ENCODE measurements around the gene JAG1. TPM values are rescaled to one million over a fixed set of nuclear protein-coding genes. Genes with fewer than 3 reads are reported as not detected.

The JAG1 gene
- total RNA-seq, 1 donor from 2014 or later, result 58.4 TPM

- no peak overlapping the region for H3K4me3 Mint-ChIP-seq
- H3K36me3 Mint-ChIP-seq, result no peaks in the 10 kb centered on the region
- peaks cover 50% of the 10 kb centered on the region for H3K4me1 Mint-ChIP-seq (ENCODE audit: unreplicated experiment)
- no peak for TF ChIP-seq CTCF (conservative IDR thresholded peaks at IDR 0.05)
- no peak for DNase-seq (ENCODE audit: extremely low spot score, unreplicated experiment)
- H3K9me3 Mint-ChIP-seq, result peaks cover 5% of the 10 kb centered on the region
- peaks cover 5% of the 10 kb centered on the region for H3K27me3 Mint-ChIP-seq
- no peak overlapping the region for H3K27ac Mint-ChIP-seq
Measured at GRCh38 chr20:10718661-10719060, 44.9 kb upstream of the JAG1 start.

GRCh38 chr20:10716855-10717254 lies 43.1 kb upstream of the JAG1 start:
- no peaks in the 10 kb centered on the region for H3K27me3 Mint-ChIP-seq
- peaks cover 5% of the 10 kb centered on the region for H3K9me3 Mint-ChIP-seq
- no peak overlapping the region for H3K4me3 Mint-ChIP-seq
- TF ChIP-seq CTCF (conservative IDR thresholded peaks at IDR 0.05), result no peak
- peaks cover 50% of the 10 kb centered on the region for H3K4me1 Mint-ChIP-seq (ENCODE audit: unreplicated experiment)
- H3K27ac Mint-ChIP-seq, result no peak overlapping the region
- no peaks in the 10 kb centered on the region for H3K36me3 Mint-ChIP-seq
- DNase-seq (ENCODE audit: extremely low spot score, unreplicated experiment), result no peak

GRCh38 chr20:10715035-10715434 lies 41.2 kb upstream of the JAG1 start:
- DNase-seq (ENCODE audit: extremely low spot score, unreplicated experiment), result no peak
- TF ChIP-seq CTCF (conservative IDR thresholded peaks at IDR 0.05), result no peak
- Mint-ChIP-seq H3K27me3 (no peaks in the 10 kb centered on the region), H3K4me3 (no peak overlapping the region), H3K27ac (no peak overlapping the region), H3K4me1 (ENCODE audit: unreplicated experiment) (peaks cover 39% of the 10 kb centered on the region), H3K9me3 (peaks cover 5% of the 10 kb centered on the region), H3K36me3 (no peaks in the 10 kb centered on the region)

- no peak overlapping the region for H3K4me3 Mint-ChIP-seq
- peaks cover 32% of the 10 kb centered on the region for H3K4me1 Mint-ChIP-seq (ENCODE audit: unreplicated experiment)
- DNase-seq (ENCODE audit: extremely low spot score, unreplicated experiment), result no peak
- H3K27ac Mint-ChIP-seq, result no peak overlapping the region
- H3K27me3 Mint-ChIP-seq, result no peaks in the 10 kb centered on the region
- no peaks in the 10 kb centered on the region for H3K36me3 Mint-ChIP-seq
- H3K9me3 Mint-ChIP-seq, result peaks cover 5% of the 10 kb centered on the region
- no peak for TF ChIP-seq CTCF (conservative IDR thresholded peaks at IDR 0.05)
Measured at GRCh38 chr20:10714236-10714975, 40.6 kb upstream of the JAG1 start.

- no peaks in the 10 kb centered on the region for H3K9me3 Mint-ChIP-seq
- H3K36me3 Mint-ChIP-seq, result no peaks in the 10 kb centered on the region
- H3K27ac Mint-ChIP-seq, result no peak overlapping the region
- no peak overlapping the region for H3K4me3 Mint-ChIP-seq
- no peak for DNase-seq (ENCODE audit: extremely low spot score, unreplicated experiment)
- H3K4me1 Mint-ChIP-seq (ENCODE audit: unreplicated experiment), result peaks cover 34% of the 10 kb centered on the region
- peaks cover 3% of the 10 kb centered on the region for H3K27me3 Mint-ChIP-seq
- no peak for TF ChIP-seq CTCF (conservative IDR thresholded peaks at IDR 0.05)
Measured at GRCh38 chr20:10713161-10713560, 39.4 kb upstream of the JAG1 start.
